HG03457 (cell line): ENCODE measurements around the gene LRRC41.
A peak's percentile ranks its signal among the peaks of the same experiment; 100 is the strongest.

Experiments used
- ATAC-seq: cut with Tn5 transposase; IDR thresholded peaks from one replicate; pipeline ENCODE4 v1.9.1; 2021; ENCODE audit warnings: moderate number of reproducible peaks; ENCODE audit not compliant: unreplicated experiment

The LRRC41 gene

DNA sequence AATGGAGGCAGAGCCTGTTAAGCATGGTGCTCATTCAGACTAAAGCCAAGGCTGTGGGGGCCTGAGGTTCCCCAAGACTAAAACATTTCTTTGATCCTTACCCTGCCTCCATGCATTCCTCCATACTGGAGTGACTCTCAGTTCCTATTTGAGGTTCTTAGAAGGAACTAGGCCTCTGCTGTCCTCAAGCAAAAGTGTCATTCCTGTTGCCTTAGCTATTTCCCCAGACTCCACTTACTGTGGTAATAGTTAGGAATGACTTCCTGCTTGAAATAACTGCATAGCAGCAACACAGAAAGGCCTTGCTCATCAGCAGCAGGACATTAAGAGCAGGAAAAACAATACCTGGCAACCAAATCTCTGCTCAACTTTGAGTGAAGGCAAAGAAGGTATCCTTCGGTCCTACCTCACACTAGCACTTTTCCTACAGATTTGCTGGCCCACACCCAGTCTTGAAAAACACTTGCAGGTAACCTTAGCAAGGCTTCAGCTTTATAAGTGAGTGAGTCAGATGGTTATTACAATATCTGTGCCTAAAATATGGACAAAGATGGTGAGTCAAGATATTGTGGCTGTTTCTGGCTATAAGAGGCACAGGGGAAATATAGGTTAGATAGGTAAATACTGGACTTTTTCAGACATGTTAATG, 14.8 kb downstream of the LRRC41 start:
- ATAC-seq = no peak

DNA sequence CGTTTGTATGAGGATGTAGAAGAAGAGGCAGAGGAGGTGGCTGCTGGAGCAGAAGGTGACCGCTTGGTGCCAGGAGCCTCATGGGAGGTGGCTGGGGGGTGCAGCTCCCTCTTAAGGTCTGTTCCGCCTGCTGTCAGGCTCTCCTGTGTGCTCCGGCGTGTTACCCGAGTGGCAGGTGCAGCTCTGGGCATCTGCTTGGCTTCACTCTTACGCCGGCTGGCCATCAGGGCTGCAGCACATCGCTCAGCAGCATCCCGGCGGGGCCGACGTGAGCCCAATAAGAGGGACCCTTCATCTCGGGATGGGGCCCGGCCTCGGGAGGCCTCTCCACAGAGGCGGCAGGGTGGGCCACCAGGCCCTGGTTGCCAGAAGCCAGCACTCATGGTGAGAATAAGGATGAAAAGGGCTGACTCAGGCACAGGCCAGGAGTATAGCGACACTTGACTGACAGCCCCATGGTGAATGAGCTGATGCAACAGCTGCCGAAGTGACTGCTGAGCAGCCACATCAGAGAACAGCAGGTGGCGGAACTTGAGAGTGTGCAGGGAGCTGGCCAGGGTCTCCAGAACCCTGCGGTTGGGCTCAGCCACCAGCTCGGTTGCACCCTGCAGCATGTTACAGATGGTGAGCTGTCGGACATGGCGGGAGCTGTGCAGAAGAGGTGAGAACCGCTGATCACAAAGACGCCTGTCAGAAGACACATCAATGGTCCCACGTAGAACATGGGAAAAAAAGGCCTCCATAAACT, 17.5 kb downstream of the LRRC41 start:
- ATAC-seq = no peak

DNA sequence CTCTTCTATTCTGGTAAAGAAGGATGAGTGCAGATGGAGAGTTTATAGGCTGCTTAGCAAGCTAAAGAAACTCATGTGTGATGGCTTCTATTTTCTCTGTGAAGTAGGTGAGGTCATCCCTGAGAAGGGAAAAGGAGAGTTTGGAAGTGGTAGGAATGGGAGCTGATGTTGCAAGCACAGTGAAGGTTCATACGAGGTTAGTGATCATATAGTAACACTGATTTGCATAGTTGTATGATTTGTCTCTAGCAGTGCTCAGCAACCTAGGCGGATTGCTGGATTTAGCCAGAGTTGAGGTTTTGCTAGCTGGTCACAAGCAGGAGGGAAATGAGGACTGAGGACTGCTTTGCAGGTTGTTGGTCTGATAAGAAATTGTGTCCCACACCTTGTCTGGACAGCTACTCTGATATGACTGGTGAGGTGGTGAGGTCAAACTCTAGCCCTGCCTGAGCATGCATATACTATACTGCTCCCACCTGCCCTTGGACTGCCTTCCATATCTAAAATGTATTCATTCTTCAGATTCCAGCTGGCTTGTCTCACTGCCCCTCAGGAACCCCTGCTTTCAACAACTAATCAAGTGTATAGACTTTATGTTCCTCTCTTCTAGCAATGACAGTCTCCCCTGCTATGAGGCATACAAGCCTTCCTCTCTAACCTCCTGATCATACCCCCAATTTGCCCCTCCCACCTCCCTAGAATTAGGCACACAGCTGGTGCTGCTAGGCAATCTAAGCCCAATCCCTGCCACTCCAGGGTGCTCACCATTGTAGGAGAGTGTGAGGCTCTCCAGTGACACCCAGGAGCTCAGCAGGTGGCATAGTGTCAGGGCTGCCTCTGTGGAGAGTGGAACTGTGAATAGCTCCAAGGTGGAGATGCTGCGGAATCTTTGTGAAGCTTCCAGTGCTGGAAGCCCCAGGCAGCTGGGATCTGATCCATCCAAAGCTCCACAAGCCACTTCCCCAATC, 18.5 kb downstream of the LRRC41 start:
- ATAC-seq = no peak

DNA sequence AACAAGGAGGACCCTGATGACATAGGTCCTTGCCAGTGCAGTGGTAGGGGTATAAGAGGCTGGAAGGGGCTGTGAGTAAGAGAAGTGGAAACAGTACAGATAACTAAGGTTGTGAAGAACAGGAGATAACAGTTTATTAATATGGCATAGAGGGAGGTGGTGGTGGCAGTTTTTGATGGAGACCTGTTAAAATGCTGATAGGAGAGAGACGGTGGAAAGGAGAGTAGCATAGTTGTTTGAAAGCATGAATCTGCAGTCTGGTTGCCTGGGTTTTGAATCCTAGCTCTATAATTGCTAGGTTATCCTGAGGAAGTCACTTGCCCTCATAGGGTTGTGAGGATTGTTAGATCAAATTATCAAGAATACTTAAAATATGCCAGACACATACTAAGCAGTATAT, 19.4 kb downstream of the LRRC41 start:
- ATAC-seq = no peak

DNA sequence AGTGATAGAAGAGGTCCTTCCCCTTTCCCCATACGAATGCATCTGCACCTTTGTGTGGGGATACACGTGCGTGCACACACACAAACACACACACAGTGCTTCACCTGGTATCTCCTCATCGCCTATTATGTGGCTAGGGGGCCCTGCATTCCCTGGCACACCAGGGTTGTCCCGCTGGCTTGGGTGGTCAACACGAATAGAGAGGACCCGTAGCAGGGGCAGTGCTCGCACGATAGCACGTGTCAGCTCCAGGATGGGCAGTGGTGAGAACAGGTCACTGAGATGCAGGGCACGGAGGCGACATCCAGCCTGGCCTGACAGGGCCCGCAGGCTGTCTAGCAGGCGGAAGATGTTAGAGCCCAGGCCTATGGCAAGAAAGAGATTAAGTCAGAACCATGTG, 22.4 kb downstream of the LRRC41 start:
- no peak for ATAC-seq

DNA sequence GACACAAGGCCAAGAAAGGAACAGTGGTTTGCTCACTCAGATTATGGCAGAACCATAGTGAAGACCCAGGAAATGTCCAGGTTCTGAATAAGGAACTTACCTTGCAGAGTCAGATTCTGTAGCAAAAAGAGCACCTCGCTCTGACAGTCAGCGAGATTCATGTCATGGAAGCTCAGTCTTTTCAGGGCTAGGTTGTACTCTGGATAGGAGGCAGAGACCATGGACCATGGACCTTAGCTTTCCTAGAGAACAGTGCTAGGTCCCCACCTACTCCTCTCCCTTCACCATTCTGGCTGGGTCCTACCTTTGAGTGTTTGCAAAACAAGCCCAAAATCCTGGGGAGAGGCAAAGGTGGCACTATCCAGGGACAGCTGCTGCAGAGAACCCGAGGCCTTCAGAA, 23.3 kb downstream of the LRRC41 start:
- no peak for ATAC-seq

DNA sequence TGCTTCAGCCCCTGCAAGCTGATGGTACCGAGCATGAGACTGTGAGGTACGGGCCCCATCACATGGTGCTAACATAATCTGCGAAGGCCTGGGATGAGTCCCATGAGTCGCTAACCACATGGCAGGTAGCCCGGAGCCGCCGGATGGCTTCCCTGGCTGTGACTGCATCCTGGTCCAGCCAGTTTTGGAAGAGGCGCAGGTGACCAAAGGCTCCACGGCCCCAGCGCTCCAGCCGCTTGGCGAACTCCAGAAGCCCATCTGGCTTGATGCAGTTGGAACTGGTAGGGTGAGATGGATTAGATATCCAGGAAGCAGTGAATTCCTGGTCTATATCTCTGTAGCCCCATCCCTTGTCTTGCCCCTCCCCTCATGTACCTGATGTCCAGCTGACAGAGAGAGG, 24.6 kb downstream of the LRRC41 start:
- no peak for ATAC-seq

DNA sequence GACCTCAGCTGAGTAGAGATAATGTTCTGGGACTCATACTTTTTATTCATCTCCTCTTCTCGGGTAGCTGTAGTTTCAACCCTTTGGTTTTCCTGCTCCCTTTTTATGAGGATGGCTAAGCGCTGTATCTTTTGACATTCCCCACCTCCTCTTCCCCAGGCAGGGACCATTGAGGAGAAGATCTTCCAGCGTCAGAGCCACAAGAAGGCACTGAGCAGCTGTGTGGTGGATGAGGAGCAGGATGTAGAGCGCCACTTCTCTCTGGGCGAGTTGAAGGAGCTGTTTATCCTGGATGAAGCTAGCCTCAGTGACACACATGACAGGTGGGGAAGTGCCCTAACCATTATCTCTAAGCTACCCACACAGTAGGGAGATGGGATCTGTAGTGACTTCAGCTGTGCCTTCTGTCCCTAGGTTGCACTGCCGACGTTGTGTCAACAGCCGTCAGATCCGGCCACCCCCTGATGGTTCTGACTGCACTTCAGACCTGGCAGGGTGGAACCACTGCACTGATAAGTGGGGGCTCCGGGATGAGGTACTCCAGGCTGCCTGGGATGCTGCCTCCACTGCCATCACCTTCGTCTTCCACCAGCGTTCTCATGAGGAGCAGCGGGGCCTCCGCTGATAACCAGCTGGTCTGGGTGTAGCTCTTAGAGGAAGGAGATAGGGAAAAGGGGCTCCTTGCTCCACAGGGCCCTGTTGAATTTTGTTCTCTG, 25.6 kb downstream of the LRRC41 start:
- ATAC-seq = no peak

DNA sequence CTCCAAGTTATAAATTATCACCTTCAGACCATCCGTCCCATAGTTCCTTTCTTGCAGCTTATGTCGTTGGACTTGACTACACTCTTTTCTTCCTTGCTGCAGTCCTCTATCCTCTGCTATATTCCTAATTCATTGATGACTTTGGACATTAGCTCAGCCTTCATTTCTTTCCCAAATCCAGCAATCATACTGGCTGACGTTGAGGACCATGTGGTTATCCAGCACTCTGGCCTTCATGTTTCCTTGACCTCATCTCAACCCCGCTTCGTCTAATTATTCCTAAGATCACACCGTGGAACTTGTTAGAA, 28.4 kb downstream of the LRRC41 start:
- ATAC-seq = no peak

DNA sequence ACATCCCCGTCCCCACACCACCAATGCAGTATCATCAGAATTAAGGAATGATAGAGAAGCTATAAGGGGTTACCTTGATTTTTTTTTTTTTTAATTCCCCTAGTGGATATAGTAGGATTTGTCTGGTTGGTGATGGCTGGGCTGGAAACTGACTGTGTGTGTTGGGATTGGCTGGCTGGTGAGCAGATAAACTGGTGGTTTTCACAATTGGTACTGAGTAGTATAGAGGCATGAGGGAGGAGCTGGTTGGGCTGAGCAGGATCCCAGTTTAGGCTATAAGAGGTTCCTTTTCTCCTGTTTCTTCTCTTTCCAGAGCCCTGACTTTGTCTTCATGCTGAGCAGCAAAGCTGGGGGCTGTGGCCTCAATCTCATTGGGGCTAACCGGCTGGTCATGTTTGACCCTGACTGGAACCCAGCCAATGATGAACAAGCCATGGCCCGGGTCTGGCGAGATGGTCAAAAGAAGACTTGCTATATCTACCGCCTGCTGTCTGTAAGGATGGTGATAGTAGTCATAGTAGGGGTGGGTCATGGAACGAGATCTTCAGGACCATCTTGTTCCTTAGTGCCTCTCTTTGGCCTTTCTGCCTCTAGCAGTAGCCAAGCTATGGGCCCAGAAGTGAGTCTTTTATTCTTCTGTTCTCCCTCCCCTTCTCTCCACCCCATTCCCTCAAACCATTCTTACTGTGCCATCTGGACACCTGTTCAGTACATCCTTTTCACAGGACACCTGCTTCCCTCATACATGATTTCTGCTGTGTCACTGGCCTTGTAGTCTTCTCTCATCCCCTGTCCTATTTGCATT, 29.0 kb downstream of the LRRC41 start:
- no peak for ATAC-seq

DNA sequence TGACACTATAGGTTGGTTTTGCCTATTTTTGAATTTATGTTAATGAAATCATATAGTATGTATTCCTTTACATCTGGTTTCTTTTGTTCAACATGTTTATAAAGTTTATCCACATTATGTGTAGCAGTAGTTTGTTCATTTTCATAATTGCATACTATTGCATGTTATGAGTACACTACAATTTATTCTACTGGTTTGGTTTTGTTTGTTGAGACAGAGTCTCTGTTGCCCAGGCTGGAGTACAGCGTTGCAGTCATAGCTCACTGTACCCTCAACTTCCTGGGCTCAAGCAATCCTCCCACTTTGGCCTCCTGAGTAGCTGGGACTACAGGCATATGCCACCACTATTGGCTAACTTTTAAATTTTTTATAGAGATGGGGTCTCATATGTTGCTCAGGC, 34.8 kb downstream of the LRRC41 start:
- no peak for ATAC-seq

DNA sequence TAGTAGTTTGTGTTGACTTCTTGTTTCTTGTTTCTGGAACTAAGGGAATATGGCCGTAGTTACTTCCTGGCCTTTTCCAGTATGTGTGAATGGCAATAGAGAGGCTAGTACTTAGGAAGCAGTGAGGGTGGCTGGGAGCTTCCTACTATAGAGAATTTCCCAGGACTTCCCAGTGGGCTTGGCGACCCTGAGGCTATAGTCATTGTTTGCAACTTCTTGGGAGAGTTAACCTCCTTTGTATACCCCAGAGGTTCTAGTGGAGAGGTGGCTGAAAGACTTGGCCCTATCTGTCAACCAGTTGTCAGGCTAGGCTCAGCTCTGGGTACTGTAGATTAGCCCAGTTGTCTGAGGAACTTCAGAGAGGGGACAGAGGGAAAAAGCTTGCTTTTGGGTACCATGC, 40.3 kb downstream of the LRRC41 start:
- no peak for ATAC-seq

DNA sequence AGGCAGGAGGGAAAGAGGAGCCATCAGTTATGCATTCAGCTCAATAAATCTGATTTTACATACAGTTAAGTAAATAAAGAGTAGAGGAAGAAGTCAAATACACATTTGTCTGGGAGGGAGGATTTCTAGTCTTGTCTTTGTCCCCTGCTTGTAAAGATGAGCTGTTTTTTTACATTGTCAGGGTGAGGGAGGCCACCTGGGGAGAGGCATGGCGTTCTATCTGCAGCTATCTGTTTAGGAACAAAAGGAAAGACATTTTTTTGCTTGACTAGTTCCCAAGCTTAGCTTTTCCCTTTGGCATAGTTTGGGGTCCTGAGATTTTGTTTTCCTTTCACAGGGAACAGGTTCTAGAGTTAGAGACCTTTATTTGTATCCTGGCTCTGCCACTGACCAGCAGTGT, 40.9 kb downstream of the LRRC41 start:
- ATAC-seq = no peak

DNA sequence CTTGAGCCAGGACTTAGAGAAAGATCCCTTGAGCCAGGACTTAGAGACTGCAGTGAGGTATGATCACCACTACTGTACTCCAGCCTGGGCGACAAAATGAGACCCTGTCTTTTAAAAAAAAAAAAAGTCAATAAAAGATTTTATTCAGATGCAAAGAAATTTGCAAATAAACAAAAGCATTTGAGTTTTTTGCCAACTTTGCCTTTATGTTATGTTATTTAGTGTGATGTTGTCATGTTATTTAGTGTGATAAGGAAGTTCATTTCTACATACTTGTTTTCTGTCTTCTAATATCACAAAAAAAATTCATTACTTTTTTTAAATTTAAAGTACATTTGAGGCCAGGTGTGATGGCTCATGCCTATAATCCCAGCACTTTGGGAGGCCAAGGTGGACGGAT, 46.9 kb downstream of the LRRC41 start:
- ATAC-seq = no peak

DNA sequence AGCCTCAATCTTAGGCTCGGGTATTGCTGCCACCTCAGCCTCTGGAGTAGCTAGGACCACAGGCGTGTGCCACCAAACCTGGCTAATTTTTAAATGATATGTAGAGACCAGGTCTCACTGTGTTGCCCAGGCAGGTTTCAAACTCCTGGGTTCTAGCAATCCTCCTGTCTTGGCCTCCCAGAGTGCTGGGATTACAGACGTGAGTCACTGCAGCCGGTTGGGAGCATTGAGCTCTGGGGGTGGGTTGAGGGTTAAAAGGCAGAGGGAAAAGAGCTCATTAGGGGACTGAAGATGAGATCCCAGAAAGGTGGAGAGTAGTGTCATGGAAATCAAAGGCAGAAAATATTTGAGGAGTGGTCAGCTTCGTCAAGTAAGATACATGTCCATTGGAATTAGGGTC, 48.7 kb downstream of the LRRC41 start:
- ATAC-seq = no peak

DNA sequence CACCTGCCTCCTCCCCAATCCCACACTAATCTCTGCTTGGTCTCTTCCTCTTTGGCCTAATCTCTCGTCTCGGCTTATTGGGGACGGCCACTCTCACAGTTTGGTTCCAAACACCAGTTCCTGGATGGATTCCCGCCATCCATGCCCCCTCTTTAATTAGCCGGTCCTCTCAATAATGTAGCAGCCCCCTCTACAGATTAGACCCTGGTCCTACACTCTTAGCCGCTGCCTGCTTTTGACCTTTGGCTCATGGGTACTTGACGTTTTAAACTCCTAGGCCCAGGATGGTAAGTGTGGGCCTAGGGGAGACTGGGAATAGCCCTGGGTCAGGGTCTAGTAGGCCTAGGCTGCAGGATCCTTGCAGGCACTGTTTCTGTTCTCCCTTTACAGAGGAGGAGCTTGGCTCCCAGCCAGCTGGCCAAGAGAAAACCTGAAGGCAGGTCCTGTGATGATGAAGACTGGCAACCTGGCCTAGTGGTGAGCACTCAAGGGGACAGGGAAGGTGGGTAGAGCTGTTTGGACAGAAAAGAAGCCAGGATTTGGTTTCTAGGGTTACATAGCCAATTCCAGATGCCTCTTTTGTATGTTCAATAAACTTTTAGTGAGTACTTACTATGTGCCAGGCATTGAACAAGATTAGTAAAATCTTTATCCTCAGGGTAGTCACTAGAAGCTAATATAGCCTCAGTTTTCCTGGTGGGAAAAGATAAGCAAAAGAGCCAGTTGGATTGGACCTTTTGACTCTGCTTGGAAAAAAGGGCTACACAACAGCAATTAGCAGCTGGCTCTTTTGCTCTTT, 55.1 kb downstream of the LRRC41 start:
- ATAC-seq = no peak

DNA sequence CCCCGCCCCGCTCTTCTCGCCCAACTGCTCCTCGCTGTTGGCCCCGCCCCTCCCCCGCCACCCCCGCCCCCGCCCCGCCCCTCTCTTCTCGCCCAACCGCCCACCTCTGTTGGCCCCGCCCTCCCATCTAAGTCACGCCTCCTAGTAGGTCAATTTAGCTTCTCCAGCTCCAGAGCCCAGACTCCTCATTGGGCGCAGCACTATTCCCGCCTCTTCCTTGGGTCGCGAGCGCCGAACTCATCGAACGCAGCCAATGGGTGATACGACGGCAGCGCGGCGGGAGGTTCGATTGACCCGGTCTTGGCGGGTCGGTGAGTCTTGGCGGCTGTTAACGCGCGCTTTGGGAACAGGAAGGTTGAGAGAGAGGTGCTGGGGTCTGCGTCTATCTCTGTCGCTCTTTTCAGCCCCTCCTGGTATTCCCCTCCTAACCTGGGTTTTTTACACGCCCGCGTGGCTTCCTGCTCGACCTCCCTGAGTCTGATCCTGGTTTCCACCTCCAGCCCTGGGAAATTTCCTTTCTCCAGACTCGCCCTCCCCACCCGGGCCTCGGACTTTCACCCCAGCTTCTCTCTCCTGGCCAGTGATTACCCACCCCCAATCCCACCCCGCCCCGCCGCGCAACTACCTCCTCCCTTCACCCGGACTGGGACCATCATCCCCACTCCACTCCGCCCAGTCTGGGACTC, 55.8 kb downstream of the LRRC41 start, which contains the start of gene RAD54L:
TSS of gene RAD54L (plus strand) at position 328 of the 686 bp plus-strand sequence. CDS start 643 bp downstream, outside the sequence.
- ATAC-seq = peak; percentile 85

DNA sequence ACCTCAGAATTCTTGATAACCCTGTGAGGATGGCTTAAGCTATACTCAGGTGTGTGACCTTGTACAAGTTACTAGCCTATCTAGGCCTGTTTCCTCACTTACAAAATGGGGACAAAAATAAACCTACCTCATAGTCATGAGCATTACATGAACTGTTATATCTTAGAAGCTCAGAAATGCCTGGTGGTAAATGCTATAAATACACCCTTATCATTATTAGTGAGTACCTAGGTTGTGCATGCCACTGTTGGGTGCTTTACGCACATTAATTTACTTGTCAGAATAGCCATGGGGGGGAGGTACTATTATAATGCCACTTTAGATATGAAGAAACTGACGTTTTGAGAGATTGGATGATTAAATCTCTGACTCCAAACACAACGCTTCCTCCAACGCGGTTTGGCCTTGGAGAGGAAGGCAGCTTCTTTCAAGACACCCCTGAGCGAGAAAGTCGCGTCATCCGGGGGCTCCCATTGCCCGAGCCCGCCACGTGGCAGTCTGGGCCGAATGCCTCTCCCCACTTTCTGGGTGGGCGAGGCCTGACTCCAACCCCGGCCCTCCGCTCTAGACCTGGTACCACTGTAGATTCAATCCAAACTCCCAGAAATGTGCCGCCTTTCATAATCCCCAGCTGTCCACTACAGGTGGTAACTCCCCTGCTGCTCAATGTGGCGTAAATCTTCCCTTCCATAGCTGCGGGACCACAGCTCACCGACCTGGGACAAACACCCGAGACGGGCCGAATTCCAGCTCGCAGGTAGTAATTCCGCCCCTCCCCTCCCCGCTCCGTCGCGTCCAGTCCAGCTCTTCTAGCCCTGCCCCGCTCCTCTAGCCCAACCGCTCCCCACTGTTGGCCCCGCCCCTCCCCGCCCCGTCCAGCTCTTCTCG, 56.6 kb downstream of the LRRC41 start:
- ATAC-seq = peak; percentile 41
